ENCODE data around the gene BCAP29.

- TF ChIP-seq CTCF (IDR thresholded peaks at IDR 0.05 in 2 of 3, conservative IDR thresholded peaks at IDR 0.05 in 1 of 3; ENCODE audit: borderline replicate concordance in 1 of 3, insufficient read depth in 1 of 3, low read depth in 2 of 3, low read length in 2 of 3): no peak
- TF ChIP-seq POLR2A (IDR thresholded peaks at IDR 0.05; ENCODE audit: borderline replicate concordance, extremely low read depth, insufficient read depth, insufficient read length): no peak
- no peak for TF ChIP-seq POLR2AphosphoS5 (IDR thresholded peaks at IDR 0.05; ENCODE audit: low read depth, low read length)
- TF ChIP-seq YY1 (IDR thresholded peaks at IDR 0.05; ENCODE audit: extremely low read depth, insufficient replicate concordance, low read depth, low read length): no peak
- TF ChIP-seq EZH2 (IDR thresholded peaks at IDR 0.05): no peak
- no peak for TF ChIP-seq CEBPB (IDR thresholded peaks at IDR 0.05; ENCODE audit: low read depth)
- no peak for TF ChIP-seq ZBTB33 (IDR thresholded peaks at IDR 0.05; ENCODE audit: extremely low read depth, insufficient replicate concordance, low read length)
- no peak for TF ChIP-seq SRF (IDR thresholded peaks at IDR 0.05; ENCODE audit: low read depth)
- TF ChIP-seq REST (IDR thresholded peaks at IDR 0.05; ENCODE audit: low read depth): no peak
- TF ChIP-seq RAD21 (IDR thresholded peaks at IDR 0.05; ENCODE audit: low read depth): no peak
- TF ChIP-seq ZNF274 (IDR thresholded peaks at IDR 0.05; ENCODE audit: low read depth, low read length): no peak
- no peak for TF ChIP-seq EZH2phosphoT487 (IDR thresholded peaks at IDR 0.05; ENCODE audit: borderline replicate concordance)
- no peak for TF ChIP-seq ZFX (IDR thresholded peaks at IDR 0.05)
These were observed 11.4 kb downstream of the BCAP29 start for GRCh38 chr7:107591421-107591820.
